SKM-1 treated with dmso at 0.1 percent for 144 hours (cell line): Measurements from ENCODE around the gene ATL3.
"Not testable (repeated sequence)": the region's sequence is repeated elsewhere in the genome, so short reads cannot be mapped to it uniquely, and the experiment has no call there.

ENCODE experiments used
- DNase-seq: peaks from one replicate; lab custom pipeline; 2025; ENCODE audit not compliant: unreplicated experiment; lab: John Stamatoyannopoulos, UW

The ATL3 gene

GRCh38 chr11:63595296-63595695, 75.9 kb downstream of the ATL3 start:
- no peak for DNase-seq

GRCh38 chr11:63592975-63593395, 78.2 kb downstream of the ATL3 start:
- DNase-seq, result peak; percentile 37

- no peak for DNase-seq
These were observed 81.0 kb downstream of the ATL3 start for GRCh38 chr11:63590024-63590788.

GRCh38 chr11:63589000-63589399, 82.2 kb downstream of the ATL3 start:
- no peak for DNase-seq

GRCh38 chr11:63586451-63587166, 84.6 kb downstream of the ATL3 start:
- DNase-seq, result no peak

GRCh38 chr11:63583357-63583677, 87.9 kb downstream of the ATL3 start:
- DNase-seq, result no peak

GRCh38 chr11:63581224-63581623, 90.0 kb downstream of the ATL3 start:
- not testable (repeated sequence) for DNase-seq

- not testable (repeated sequence) for DNase-seq
These were observed 92.3 kb downstream of the ATL3 start for GRCh38 chr11:63578882-63579281.

- DNase-seq, result no peak
These were observed 96.1 kb downstream of the ATL3 start for GRCh38 chr11:63574856-63575602.
